ENCODE measurements around the gene BCAT1.

GRCh38 chr12:24919346-24920001, 29.4 kb downstream of the BCAT1 start:
- TF ChIP-seq EZH2 (IDR thresholded peaks at IDR 0.05; ENCODE audit: insufficient read depth, poor library complexity, severe bottlenecking) (no peak), EZH2phosphoT487 (IDR thresholded peaks at IDR 0.05; ENCODE audit: insufficient read depth, low read depth) (no peak)

All from GM23248 (cell line).